HepG2 (cell line): ENCODE results near the gene CHST3. TPM values are rescaled to one million over a fixed set of nuclear protein-coding genes. Genes with fewer than 3 reads are reported as not detected.
"Not testable (repeated sequence)": the region's sequence is repeated elsewhere in the genome, so short reads cannot be mapped to it uniquely, and the experiment has no call there.

Source experiments
- ATAC-seq: fragments of 200-7000 bp; cut with Tn5 transposase; 3 replicates; pipeline ENCODE4 v1.9.1; 2020; ENCODE audit warnings: mild to moderate bottlenecking, moderate library complexity
- BruUV-seq: library from RNA; stranded (reverse); fragments of 400-500 nt; replicated peaks from 2 replicates; lab custom pipeline; 2021; lab: Mats Ljungman, UMichigan
- CTCF ChIA-PET: fragments of 300-600 bp; formaldehyde crosslinking; extraction: SDS; loops from one replicate; lab custom pipeline; 2021; ENCODE audit warnings: low total read pairs, inconsistent platforms, low intra/inter-chr PET ratio; lab: Yijun Ruan, JAX
- POLR2A ChIA-PET: fragments of 350-600 bp; sonication (Branson Sonifier 250); formaldehyde crosslinking; loops from one replicate; lab custom pipeline; 2020; ENCODE audit warnings: antibody characterized with exemption, inconsistent platforms; lab: Yijun Ruan, JAX
- DNase-seq: peaks from one replicate; pipeline ENCODE4 v3.0.0-alpha.2; 2015; ENCODE audit warnings: low spot score
- FAIRE-seq: peaks from 3 replicates; lab custom pipeline; 2011; peaks lifted over from hg19 to GRCh38; lab: Jason Lieb, UNC
- H2AFZ ChIP-seq: one replicate; pipeline ENCODE4 v1.6.1; 2011; ENCODE audit warnings: low read length, inconsistent platforms
- H3K27ac ChIP-seq: fragments of 300-600 bp; 3 replicates; pipeline ENCODE4 v1.8.0; 2011; ENCODE audit warnings: mixed run types, mild to moderate bottlenecking, mixed read lengths, low read length, inconsistent platforms; ENCODE audit not compliant: insufficient read depth; ENCODE audit errors: extremely low read length
- H3K27me3 ChIP-seq, 2 experiments: fragments of 200-600 bp in 1 of 2; 2 replicates in 1 of 2; 3 replicates in 1 of 2; pipeline versions ENCODE4 v1.6.0 to v1.8.0; 2011; ENCODE audit warnings: low read length in 2 of 2, mild to moderate bottlenecking in 2 of 2, moderate library complexity in 2 of 2, inconsistent platforms in 1 of 2; ENCODE audit not compliant: insufficient read depth in 2 of 2, control insufficient read depth in 1 of 2
- H3K36me3 ChIP-seq, 2 experiments: fragments of 200-600 bp in 1 of 2; replicated peaks in 1 of 2; 2 replicates in 1 of 2; 3 replicates in 1 of 2; pipeline versions ENCODE4 v1.5.1 to v1.8.0; 2011; ENCODE audit warnings: low read length in 2 of 2, inconsistent platforms in 1 of 2; ENCODE audit not compliant: insufficient read depth in 2 of 2, control insufficient read depth in 1 of 2
- H3K4me1 ChIP-seq: 2 replicates; pipeline ENCODE4 v1.5.1; 2012; ENCODE audit warnings: low read length, inconsistent platforms; ENCODE audit not compliant: insufficient read depth
- H3K4me2 ChIP-seq: 2 replicates; pipeline ENCODE4 v1.6.0; 2011; ENCODE audit warnings: low read depth, low read length, inconsistent platforms
- H3K4me3 ChIP-seq, 3 experiments: fragments of 200-600 bp in 1 of 3; sonication (generic), shearing (Covaris generic) in 1 of 3; replicated peaks in 1 of 3; 2 replicates each; pipeline ENCODE4 v1.5.1; 2011 to 2016; ENCODE audit warnings: low read length in 3 of 3, inconsistent platforms in 2 of 3, low read depth in 2 of 3, mild to moderate bottlenecking in 2 of 3, control low read depth in 1 of 3, mixed read lengths in 1 of 3; ENCODE audit not compliant: insufficient read depth in 1 of 3
- H3K79me2 ChIP-seq: one replicate; pipeline ENCODE4 v1.6.1; 2011; ENCODE audit warnings: low read length, inconsistent platforms; ENCODE audit not compliant: insufficient read depth
- H3K9ac ChIP-seq: 2 replicates; pipeline ENCODE4 v1.6.0; 2011; ENCODE audit warnings: mild to moderate bottlenecking, low read depth, low read length, inconsistent platforms; ENCODE audit not compliant: insufficient read depth
- H3K9me3 ChIP-seq: 2 replicates; pipeline ENCODE4 v1.5.1; 2012; ENCODE audit warnings: mild to moderate bottlenecking, low read length
- H4K20me1 ChIP-seq: 2 replicates; pipeline ENCODE4 v1.6.0; 2011; ENCODE audit warnings: inconsistent platforms, mild to moderate bottlenecking, low read length, moderate library complexity; ENCODE audit not compliant: insufficient read depth
- ADNP ChIP-seq: sonication (generic); formaldehyde crosslinking; IDR thresholded peaks from 2 replicates; pipeline ENCODE4 v1.4.0; 2020; ENCODE audit warnings: missing genetic modification reagents
- HES4 ChIP-seq: sonication (generic); formaldehyde crosslinking; IDR thresholded peaks from 2 replicates; pipeline ENCODE4 v1.9.0; 2021; ENCODE audit warnings: mild to moderate bottlenecking, missing genetic modification reagents, borderline replicate concordance
- SOX5 ChIP-seq: IDR thresholded peaks from 2 replicates; pipeline ENCODE4 v1.6.1; 2016; ENCODE audit warnings: borderline replicate concordance
- SOX6 ChIP-seq, 2 experiments: fragments of 450-650 bp in 1 of 2; sonication (generic) in 1 of 2; formaldehyde crosslinking in 1 of 2; IDR thresholded peaks; 2 replicates each; pipeline versions ENCODE4 v1.4.0 to v1.6.1; 2017 to 2020; ENCODE audit warnings: antibody characterized with exemption in 1 of 2, mild to moderate bottlenecking in 1 of 2, missing genetic modification reagents in 1 of 2
- ZNF160 ChIP-seq: sonication (generic); formaldehyde crosslinking; IDR thresholded peaks from 2 replicates; pipeline ENCODE4 v1.8.0; 2022; ENCODE audit warnings: mild to moderate bottlenecking, inconsistent platforms, missing genetic modification reagents
- ZNF256 ChIP-seq: sonication (generic); formaldehyde crosslinking; conservative IDR thresholded peaks from 2 replicates; pipeline ENCODE4 v1.4.0; 2020; ENCODE audit warnings: missing genetic modification reagents
- ZNF788 ChIP-seq: sonication (generic); formaldehyde crosslinking; IDR thresholded peaks from 2 replicates; pipeline ENCODE4 v1.5.0; 2020; ENCODE audit warnings: mild to moderate bottlenecking, missing genetic modification reagents, borderline replicate concordance
- WGBS: methylation state at CpG from one replicate; pipeline ENCODE4 v1.1.6; 2017; ENCODE audit warnings: low lambda C conversion rate; 5-methylcytosine and 5-hydroxymethylcytosine counted together
- in situ Hi-C: cut with HindIII; loops from 2 replicates; pipeline ENCODE4 v1.10.0; 2017; ENCODE audit warnings: low pct_unique_long_range_greater_than_20kb; ENCODE audit not compliant: extremely low pct_ligation_motif_present
- intact Hi-C: fragments of 100-400 bp; cut with micrococcal nuclease; formaldehyde crosslinking; loops from one replicate; pipeline ENCODE4 v1.10.0; 2022; ENCODE audit not compliant: unreplicated experiment
- polyA plus RNA-seq, 8 experiments: library from polyadenylated mRNA; depleted of rRNA in 3 of 8; stranded (reverse) in 7 of 8; unstranded in 1 of 8; fragments of >200 nt; fragmentation: Illumina TruSeq in 4 of 8; extraction: Trizol in 4 of 8; gene quantifications; 2 replicates each; pipeline versions ENCODE4 v1.2.1 to v1.2.3, GENCODE V29; 2011 to 2016; ENCODE audit warnings: low read depth in 4 of 8, missing spikeins in 1 of 8, mixed read lengths in 1 of 8; ENCODE audit not compliant: insufficient read depth in 1 of 8
- total RNA-seq, 5 experiments: library from RNA; depleted of rRNA; stranded (reverse); fragments of >200 nt; fragmentation: Illumina TruSeq; extraction: Trizol; gene quantifications; 2 replicates each; pipeline ENCODE4 v1.2.3, GENCODE V29; 2016; ENCODE audit warnings: low read depth in 1 of 5
- TF ChIP-seq, protein P1 (sequence below): sonication (generic); formaldehyde crosslinking; IDR thresholded peaks from 2 replicates; pipeline ENCODE4 v1.4.0; 2020; ENCODE audit warnings: missing genetic modification reagents
- TF ChIP-seq, protein P2 (sequence below): sonication (generic); formaldehyde crosslinking; IDR thresholded peaks from 2 replicates; pipeline ENCODE4 v1.4.0; 2020; ENCODE audit warnings: missing genetic modification reagents
- TF ChIP-seq, protein P3 (sequence below), 2 experiments: sonication (generic) in 1 of 2; formaldehyde crosslinking in 1 of 2; IDR thresholded peaks; 2 replicates each; pipeline versions ENCODE4 v1.4.0 to v1.6.1; 2016 to 2020; ENCODE audit warnings: borderline replicate concordance in 1 of 2, low read depth in 1 of 2, mild to moderate bottlenecking in 1 of 2, missing genetic modification reagents in 1 of 2

The CHST3 gene
- total and polyA plus RNA-seq, 2 of the 13 experiments (the other 11 are each of a cell fraction or from before 2014, with no cell fraction given): 7.2 to 18.7 TPM

DNA sequence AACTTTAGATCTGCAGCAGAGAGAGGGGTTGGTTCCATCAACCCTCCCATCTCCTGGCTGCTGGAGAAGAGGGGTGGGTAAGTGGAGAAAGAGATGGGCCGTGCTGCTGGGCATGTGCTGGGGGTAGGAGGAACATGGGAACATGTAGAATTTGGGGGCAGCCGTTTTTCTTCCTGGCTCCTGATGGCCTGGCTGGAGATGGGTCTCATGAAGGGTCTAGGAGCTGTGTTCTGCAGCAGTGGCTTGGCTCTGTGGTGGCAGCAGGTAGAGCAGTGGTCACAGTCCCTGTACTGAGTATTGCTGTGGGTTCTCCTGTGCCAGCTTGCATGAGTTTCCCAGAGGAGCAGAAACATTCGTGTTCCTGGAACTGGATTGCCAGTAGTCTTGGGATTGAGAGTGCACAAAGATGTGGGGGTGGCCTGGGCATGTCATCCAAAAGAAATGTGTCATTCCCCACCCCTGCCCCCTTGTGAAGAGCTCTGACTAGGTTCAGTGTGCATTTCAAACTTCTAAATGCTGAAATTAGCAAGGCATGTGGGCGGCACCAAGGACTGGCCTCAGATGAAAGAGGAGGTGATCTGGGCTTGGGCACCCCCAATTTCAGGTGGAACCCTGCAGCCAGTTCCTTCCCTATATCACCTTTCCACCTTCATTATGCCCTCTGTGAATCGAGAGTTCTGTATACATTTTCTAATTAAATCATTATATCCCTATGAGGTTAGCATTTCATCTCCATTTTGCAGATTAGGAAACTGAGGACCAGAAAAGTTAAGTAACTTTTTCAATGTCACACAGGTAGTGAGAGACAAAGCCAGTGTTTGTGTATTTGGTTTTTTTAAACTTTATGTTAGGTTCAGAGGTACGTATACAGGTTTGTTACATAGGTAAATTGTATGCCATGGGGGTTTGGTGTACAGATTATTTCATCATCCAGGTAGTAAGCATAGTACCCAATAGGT is 2.1 kb downstream of the CHST3 start (continued):
- no peak for TF ChIP-seq ZNF160 (CRISPR knock-in tag)
- no peak for TF ChIP-seq ZNF256 (CRISPR knock-in tag)
- TF ChIP-seq ZNF788 (CRISPR knock-in tag): no peak
- no peak for TF ChIP-seq HES4

DNA sequence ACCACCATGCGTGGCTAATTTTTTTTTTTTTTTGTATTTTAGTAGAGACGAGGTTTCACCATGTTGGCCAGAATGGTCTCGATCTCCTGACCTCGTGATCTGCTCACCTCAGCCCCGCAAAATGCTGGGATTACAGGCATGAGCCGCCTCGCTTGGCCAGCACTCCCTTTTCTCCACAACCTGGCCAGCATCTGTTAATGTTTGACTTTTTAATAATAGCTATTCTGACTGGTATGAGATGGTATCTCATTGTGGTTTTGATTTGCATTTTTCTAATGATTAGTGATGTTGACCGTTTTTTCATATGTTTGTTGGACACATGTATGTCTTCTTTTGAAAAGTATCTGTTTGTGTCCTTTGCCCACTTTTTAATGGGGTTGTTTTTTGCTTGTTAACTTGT is 3.8 kb downstream of the CHST3 start:
- H3K9ac ChIP-seq; BruUV-seq; DNase-seq; FAIRE-seq; ATAC-seq; H2AFZ ChIP-seq; H3K9me3 ChIP-seq; CTCF ChIA-PET; H4K20me1 ChIP-seq; H3K27me3 ChIP-seq; intact Hi-C loops; TF ChIP-seq SOX6 (IDR thresholded peaks at IDR 0.05): not testable (repeated sequence)
- in situ Hi-C loops: loop anchor here (5.0 to 10.0 kb wide), 2 partner anchors 79 to 367 kb away; no protein-coding TSS in a partner anchor
- H3K79me2 ChIP-seq: peaks cover 85% of the 10 kb centered on the region
- peak overlapping the region; percentile 43 for H3K27ac ChIP-seq
- 0 out of 6 replicates have a peak overlapping the region, but pooled peaks of 1 of the 3 experiments have one; percentile 10 for H3K4me3 ChIP-seq
- WGBS: 30% methylated on average over 8 of the region's 8 CpGs
- H3K4me1 ChIP-seq: peaks cover 65% of the 10 kb centered on the region
- POLR2A ChIA-PET: interaction anchor here (1.0 to 1.4 kb wide), 3 partner anchors 9 to 13 kb away, joined by 3 to 4 read pairs (median 3); no protein-coding TSS in a partner anchor
- peaks cover 7 to 22% of the 10 kb centered on the region in 2 experiments; a peak in 3 of 5 replicates for H3K36me3 ChIP-seq
- H3K4me2 ChIP-seq: peak overlapping the region; percentile 96
- peak; percentile 56; the same call in 1 of the 2 replicates for TF ChIP-seq SOX5 (CRISPR knock-in tag)
- TF ChIP-seq ADNP (CRISPR knock-in tag): 0 out of 2 replicates have a peak, but pooled peaks have one; percentile 33
- TF ChIP-seq, protein P1, sequence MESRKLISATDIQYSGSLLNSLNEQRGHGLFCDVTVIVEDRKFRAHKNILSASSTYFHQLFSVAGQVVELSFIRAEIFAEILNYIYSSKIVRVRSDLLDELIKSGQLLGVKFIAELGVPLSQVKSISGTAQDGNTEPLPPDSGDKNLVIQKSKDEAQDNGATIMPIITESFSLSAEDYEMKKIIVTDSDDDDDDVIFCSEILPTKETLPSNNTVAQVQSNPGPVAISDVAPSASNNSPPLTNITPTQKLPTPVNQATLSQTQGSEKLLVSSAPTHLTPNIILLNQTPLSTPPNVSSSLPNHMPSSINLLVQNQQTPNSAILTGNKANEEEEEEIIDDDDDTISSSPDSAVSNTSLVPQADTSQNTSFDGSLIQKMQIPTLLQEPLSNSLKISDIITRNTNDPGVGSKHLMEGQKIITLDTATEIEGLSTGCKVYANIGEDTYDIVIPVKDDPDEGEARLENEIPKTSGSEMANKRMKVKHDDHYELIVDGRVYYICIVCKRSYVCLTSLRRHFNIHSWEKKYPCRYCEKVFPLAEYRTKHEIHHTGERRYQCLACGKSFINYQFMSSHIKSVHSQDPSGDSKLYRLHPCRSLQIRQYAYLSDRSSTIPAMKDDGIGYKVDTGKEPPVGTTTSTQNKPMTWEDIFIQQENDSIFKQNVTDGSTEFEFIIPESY (CRISPR knock-in tag): 0 out of 2 replicates have a peak, but pooled peaks have one; percentile 13
- TF ChIP-seq, protein P2, sequence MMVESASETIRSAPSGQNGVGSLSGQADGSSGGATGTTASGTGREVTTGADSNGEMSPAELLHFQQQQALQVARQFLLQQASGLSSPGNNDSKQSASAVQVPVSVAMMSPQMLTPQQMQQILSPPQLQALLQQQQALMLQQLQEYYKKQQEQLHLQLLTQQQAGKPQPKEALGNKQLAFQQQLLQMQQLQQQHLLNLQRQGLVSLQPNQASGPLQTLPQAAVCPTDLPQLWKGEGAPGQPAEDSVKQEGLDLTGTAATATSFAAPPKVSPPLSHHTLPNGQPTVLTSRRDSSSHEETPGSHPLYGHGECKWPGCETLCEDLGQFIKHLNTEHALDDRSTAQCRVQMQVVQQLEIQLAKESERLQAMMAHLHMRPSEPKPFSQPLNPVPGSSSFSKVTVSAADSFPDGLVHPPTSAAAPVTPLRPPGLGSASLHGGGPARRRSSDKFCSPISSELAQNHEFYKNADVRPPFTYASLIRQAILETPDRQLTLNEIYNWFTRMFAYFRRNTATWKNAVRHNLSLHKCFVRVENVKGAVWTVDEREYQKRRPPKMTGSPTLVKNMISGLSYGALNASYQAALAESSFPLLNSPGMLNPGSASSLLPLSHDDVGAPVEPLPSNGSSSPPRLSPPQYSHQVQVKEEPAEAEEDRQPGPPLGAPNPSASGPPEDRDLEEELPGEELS (CRISPR knock-in tag): peak; percentile 36
- peak; percentile 27; the same call in 1 of the 2 replicates for TF ChIP-seq SOX6 (CRISPR knock-in tag; IDR thresholded peaks at IDR 0.05)
- TF ChIP-seq, protein P3, sequence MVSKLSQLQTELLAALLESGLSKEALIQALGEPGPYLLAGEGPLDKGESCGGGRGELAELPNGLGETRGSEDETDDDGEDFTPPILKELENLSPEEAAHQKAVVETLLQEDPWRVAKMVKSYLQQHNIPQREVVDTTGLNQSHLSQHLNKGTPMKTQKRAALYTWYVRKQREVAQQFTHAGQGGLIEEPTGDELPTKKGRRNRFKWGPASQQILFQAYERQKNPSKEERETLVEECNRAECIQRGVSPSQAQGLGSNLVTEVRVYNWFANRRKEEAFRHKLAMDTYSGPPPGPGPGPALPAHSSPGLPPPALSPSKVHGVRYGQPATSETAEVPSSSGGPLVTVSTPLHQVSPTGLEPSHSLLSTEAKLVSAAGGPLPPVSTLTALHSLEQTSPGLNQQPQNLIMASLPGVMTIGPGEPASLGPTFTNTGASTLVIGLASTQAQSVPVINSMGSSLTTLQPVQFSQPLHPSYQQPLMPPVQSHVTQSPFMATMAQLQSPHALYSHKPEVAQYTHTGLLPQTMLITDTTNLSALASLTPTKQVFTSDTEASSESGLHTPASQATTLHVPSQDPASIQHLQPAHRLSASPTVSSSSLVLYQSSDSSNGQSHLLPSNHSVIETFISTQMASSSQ (IDR thresholded peaks at IDR 0.05; ENCODE audit: low read depth): peak; percentile 60; the same call in 1 of the 2 replicates
- TF ChIP-seq, protein P3 (CRISPR knock-in tag; IDR thresholded peaks at IDR 0.05; ENCODE audit: borderline replicate concordance): peak; percentile 75; the same call in 1 of the 2 replicates
